K562 (cell line): ENCODE results near the gene ACOX1. TPM values are rescaled to one million over a fixed set of nuclear protein-coding genes. Genes with fewer than 3 reads are reported as not detected.

ENCODE experiments used
- CHAMP1 ChIP-seq: fragments of 450-650 bp; IDR thresholded peaks from 2 replicates; pipeline ENCODE4 v1.6.1; 2016; ENCODE audit warnings: mild to moderate bottlenecking
- ETV5 ChIP-seq: sonication (generic); formaldehyde crosslinking; IDR thresholded peaks from 2 replicates; pipeline ENCODE4 v1.4.0; 2020; ENCODE audit warnings: low read depth, mild to moderate bottlenecking, missing genetic modification reagents
- EWSR1 ChIP-seq: fragments of 450-650 bp; IDR thresholded peaks from 2 replicates; pipeline ENCODE4 v1.6.1; 2018; ENCODE audit warnings: borderline replicate concordance, mild to moderate bottlenecking, low read depth, moderate library complexity; ENCODE audit not compliant: partially characterized antibody
- HDAC8 ChIP-seq: fragments of 450-650 bp; IDR thresholded peaks from 2 replicates; pipeline ENCODE4 v1.6.1; 2016; ENCODE audit warnings: mild to moderate bottlenecking, missing genetic modification characterization, moderate library complexity, missing compliant biosample characterization
- PHF8 ChIP-seq: fragments of 200-600 bp; sonication (generic); IDR thresholded peaks from 2 replicates; pipeline ENCODE4 v1.6.1; 2012; ENCODE audit warnings: mixed run types, mild to moderate bottlenecking, inconsistent platforms, low read length, moderate library complexity, borderline replicate concordance
- STAT5A ChIP-seq: IDR thresholded peaks from 2 replicates; pipeline ENCODE4 v1.6.1; 2012; ENCODE audit warnings: low read length, inconsistent platforms, borderline replicate concordance
- THAP7 ChIP-seq: fragments of 250-450 bp; sonication (Bioruptor Pico); IDR thresholded peaks from 2 replicates; pipeline ENCODE4 v1.5.0; 2021
- ZBTB49 ChIP-seq: sonication (generic); formaldehyde crosslinking; IDR thresholded peaks from 2 replicates; pipeline ENCODE4 v1.8.0; 2022; ENCODE audit warnings: missing genetic modification reagents, mild to moderate bottlenecking, borderline replicate concordance
- polyA plus RNA-seq, 8 experiments: library from polyadenylated mRNA; depleted of rRNA in 4 of 8; stranded (reverse) in 5 of 8; unstranded in 3 of 8; fragments of >200 nt; fragmentation: Nextera tagmentation in 2 of 8; fragmentation: Illumina TruSeq in 1 of 8; extraction: Ambion mirVana in 2 of 8; extraction: Trizol in 1 of 8; gene quantifications; 2 replicates each; pipeline versions ENCODE4 v1.2.1 to v1.2.3, GENCODE V29; 2011 to 2014; ENCODE audit warnings: inconsistent platforms in 1 of 8, missing spikeins in 1 of 8
- total RNA-seq, 7 experiments: library from RNA; depleted of rRNA in 6 of 7; stranded (reverse); fragments of >200 nt in 6 of 7; fragmentation: Illumina TruSeq in 2 of 7; extraction: Trizol in 2 of 7; gene quantifications; 2 replicates each; pipeline versions ENCODE4 v1.2.1 to v1.2.3, GENCODE V29; 2011 to 2021; ENCODE audit warnings: low replicate concordance in 1 of 7
- TF ChIP-seq, protein P1 (sequence below), 2 experiments: fragments of 450-650 bp; IDR thresholded peaks; 2 replicates each; pipeline ENCODE4 v1.6.1; 2018; ENCODE audit warnings: mild to moderate bottlenecking in 2 of 2, low read depth in 1 of 2; ENCODE audit not compliant: partially characterized antibody in 2 of 2
- TF ChIP-seq, protein P2 (sequence below): sonication (generic); formaldehyde crosslinking; IDR thresholded peaks from 2 replicates; pipeline ENCODE4 v1.8.0; 2022; ENCODE audit warnings: mild to moderate bottlenecking, missing genetic modification reagents

Gene ACOX1
- total and polyA plus RNA-seq, 9 of the 15 experiments (the other 6 are each of a cell fraction or from before 2014, with no cell fraction given), result 7.8 to 24.1 (median 14.5) TPM

DNA sequence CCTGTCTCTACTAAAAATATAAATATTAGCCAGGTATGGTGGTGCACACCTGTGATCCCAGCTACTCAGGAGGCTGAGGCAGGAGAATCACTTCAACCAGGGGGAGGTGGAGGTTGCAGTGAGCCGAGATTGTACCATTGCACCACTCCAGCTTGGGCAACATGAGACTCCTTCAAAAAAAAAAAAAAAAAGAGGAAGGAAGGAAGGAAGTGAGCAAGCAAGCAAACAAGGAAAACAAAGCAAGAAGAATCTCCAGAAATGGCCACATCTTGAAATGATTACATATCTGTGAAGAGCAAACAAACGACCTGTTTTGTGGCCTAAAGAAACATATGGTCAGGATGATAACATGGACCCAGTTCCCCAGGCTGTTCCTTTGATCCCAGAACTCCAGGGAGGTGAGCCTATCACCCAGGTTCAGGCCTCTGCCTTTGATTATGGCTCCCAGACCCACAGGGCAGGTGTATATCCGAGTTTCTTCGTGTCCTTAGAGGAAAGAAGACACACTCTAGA, 8.9 kb downstream of the ACOX1 start (continued):
- TF ChIP-seq, protein P1, sequence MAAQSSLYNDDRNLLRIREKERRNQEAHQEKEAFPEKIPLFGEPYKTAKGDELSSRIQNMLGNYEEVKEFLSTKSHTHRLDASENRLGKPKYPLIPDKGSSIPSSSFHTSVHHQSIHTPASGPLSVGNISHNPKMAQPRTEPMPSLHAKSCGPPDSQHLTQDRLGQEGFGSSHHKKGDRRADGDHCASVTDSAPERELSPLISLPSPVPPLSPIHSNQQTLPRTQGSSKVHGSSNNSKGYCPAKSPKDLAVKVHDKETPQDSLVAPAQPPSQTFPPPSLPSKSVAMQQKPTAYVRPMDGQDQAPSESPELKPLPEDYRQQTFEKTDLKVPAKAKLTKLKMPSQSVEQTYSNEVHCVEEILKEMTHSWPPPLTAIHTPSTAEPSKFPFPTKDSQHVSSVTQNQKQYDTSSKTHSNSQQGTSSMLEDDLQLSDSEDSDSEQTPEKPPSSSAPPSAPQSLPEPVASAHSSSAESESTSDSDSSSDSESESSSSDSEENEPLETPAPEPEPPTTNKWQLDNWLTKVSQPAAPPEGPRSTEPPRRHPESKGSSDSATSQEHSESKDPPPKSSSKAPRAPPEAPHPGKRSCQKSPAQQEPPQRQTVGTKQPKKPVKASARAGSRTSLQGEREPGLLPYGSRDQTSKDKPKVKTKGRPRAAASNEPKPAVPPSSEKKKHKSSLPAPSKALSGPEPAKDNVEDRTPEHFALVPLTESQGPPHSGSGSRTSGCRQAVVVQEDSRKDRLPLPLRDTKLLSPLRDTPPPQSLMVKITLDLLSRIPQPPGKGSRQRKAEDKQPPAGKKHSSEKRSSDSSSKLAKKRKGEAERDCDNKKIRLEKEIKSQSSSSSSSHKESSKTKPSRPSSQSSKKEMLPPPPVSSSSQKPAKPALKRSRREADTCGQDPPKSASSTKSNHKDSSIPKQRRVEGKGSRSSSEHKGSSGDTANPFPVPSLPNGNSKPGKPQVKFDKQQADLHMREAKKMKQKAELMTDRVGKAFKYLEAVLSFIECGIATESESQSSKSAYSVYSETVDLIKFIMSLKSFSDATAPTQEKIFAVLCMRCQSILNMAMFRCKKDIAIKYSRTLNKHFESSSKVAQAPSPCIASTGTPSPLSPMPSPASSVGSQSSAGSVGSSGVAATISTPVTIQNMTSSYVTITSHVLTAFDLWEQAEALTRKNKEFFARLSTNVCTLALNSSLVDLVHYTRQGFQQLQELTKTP (IDR thresholded peaks at IDR 0.05; ENCODE audit: low read depth in 1 of 2, partially characterized antibody in 2 of 2), result peak in 1 of 2 experiments; percentile 88
- TF ChIP-seq ETV5 (CRISPR knock-in tag) (peak; percentile 24; the same call in 1 of the 2 replicates), EWSR1 (no peak), HDAC8 (no peak), THAP7 (no peak), STAT5A (peak; percentile 67; the same call in 1 of the 2 replicates), ZBTB49 (CRISPR knock-in tag) (no peak), PHF8 (no peak), CHAMP1 (no peak)
- TF ChIP-seq, protein P2, sequence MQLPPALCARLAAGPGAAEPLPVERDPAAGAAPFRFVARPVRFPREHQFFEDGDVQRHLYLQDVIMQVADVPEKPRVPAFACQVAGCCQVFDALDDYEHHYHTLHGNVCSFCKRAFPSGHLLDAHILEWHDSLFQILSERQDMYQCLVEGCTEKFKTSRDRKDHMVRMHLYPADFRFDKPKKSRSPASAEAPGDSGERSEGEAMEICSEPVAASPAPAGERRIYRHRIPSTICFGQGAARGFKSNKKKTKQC (CRISPR knock-in tag), result no peak
